GM19328 (cell line): ENCODE results near the gene NHLRC4.

Source experiments
- ATAC-seq: cut with Tn5 transposase; IDR thresholded peaks from one replicate; pipeline ENCODE4 v1.9.1; 2021; ENCODE audit warnings: mild to moderate bottlenecking, moderate library complexity; ENCODE audit not compliant: unreplicated experiment

Gene NHLRC4

GRCh38 chr16:565419-566330, 1.1 kb upstream of the NHLRC4 start:
- ATAC-seq, result no peak

GRCh38 chr16:567373-568256, 810 bp downstream of the NHLRC4 start:
- no peak for ATAC-seq

GRCh38 chr16:568401-569258, 1.8 kb downstream of the NHLRC4 start:
- no peak for ATAC-seq

- ATAC-seq, result peak; percentile 50
These were observed 2.8 kb downstream of the NHLRC4 start, which contains the start of gene PIGQ for GRCh38 chr16:569445-570254. Gene PIGQ, plus strand, starts transcription at chr16:569968. Its CDS starts 4,107 bp downstream, at chr16:574075.

- no peak for ATAC-seq
These were observed 6.3 kb downstream of the NHLRC4 start for GRCh38 chr16:572865-573650.

- no peak for ATAC-seq
These were observed 7.4 kb downstream of the NHLRC4 start for GRCh38 chr16:574021-574760.

- ATAC-seq, result no peak
These were observed 8.8 kb downstream of the NHLRC4 start for GRCh38 chr16:575354-576196.

GRCh38 chr16:576197-576822, 9.5 kb downstream of the NHLRC4 start:
- ATAC-seq, result no peak

- no peak for ATAC-seq
These were observed 10.0 kb downstream of the NHLRC4 start for GRCh38 chr16:576823-577201.

GRCh38 chr16:577796-578195, 11.0 kb downstream of the NHLRC4 start:
- no peak for ATAC-seq

GRCh38 chr16:578232-578869, 11.5 kb downstream of the NHLRC4 start:
- no peak for ATAC-seq

GRCh38 chr16:578870-579405, 12.1 kb downstream of the NHLRC4 start:
- no peak for ATAC-seq

- ATAC-seq, result no peak
These were observed 13.5 kb downstream of the NHLRC4 start for GRCh38 chr16:580141-580945.

- no peak for ATAC-seq
These were observed 14.2 kb downstream of the NHLRC4 start for GRCh38 chr16:580946-581498.

GRCh38 chr16:582218-582613, 15.4 kb downstream of the NHLRC4 start:
- no peak for ATAC-seq
